OCI-LY1 (cell line): ENCODE results near the gene GPSM1.

ENCODE experiments used
- H2AFZ ChIP-seq: fragments of 200-600 bp; sonication (generic), shearing (Covaris generic); 2 replicates; pipeline ENCODE4 v1.6.0; 2014; ENCODE audit warnings: antibody characterized with exemption, mild to moderate bottlenecking, low read length
- H3F3A ChIP-seq: fragments of 200-600 bp; sonication (generic), shearing (Covaris generic); 2 replicates; pipeline ENCODE4 v1.6.0; 2014; ENCODE audit warnings: mild to moderate bottlenecking, antibody characterized with exemption, low read length, moderate library complexity; ENCODE audit not compliant: insufficient read depth
- H3K27ac ChIP-seq: fragments of 200-600 bp; sonication (generic); 2 replicates; pipeline ENCODE4 v1.5.1; 2014; ENCODE audit warnings: low read length, mixed run types, mild to moderate bottlenecking, low read depth; ENCODE audit not compliant: poor library complexity, severe bottlenecking
- H3K27me3 ChIP-seq: fragments of 200-600 bp; sonication (generic); 2 replicates; pipeline ENCODE4 v1.6.0; 2014; ENCODE audit warnings: antibody characterized with exemption, mild to moderate bottlenecking, low read length, moderate library complexity; ENCODE audit not compliant: insufficient read depth
- H3K36me3 ChIP-seq: fragments of 200-600 bp; sonication (generic); 2 replicates; pipeline ENCODE4 v1.6.1; 2014; ENCODE audit warnings: mild to moderate bottlenecking, antibody characterized with exemption, low read length, moderate library complexity, mixed read lengths; ENCODE audit not compliant: insufficient read depth
- H3K4me1 ChIP-seq: fragments of 200-600 bp; sonication (generic); 2 replicates; pipeline ENCODE4 v1.5.1; 2014; ENCODE audit warnings: mild to moderate bottlenecking, low read length, moderate library complexity; ENCODE audit not compliant: insufficient read depth, severe bottlenecking
- H3K4me2 ChIP-seq: fragments of 200-600 bp; sonication (generic), shearing (Covaris generic); 2 replicates; pipeline ENCODE4 v1.6.1; 2014; ENCODE audit warnings: low read length
- H3K4me3 ChIP-seq: fragments of 200-600 bp; sonication (generic); 2 replicates; pipeline ENCODE4 v1.5.1; 2014; ENCODE audit warnings: low read length, low read depth, mild to moderate bottlenecking, mixed read lengths; ENCODE audit not compliant: poor library complexity, severe bottlenecking
- H3K79me2 ChIP-seq: fragments of 200-600 bp; shearing (Covaris generic); 2 replicates; pipeline ENCODE4 v1.6.1; 2016; ENCODE audit warnings: mixed run types, low read length, mixed read lengths; ENCODE audit not compliant: insufficient read depth
- H3K9ac ChIP-seq: fragments of 200-600 bp; sonication (generic), shearing (Covaris generic); 2 replicates; pipeline ENCODE4 v1.6.1; 2014; ENCODE audit warnings: mild to moderate bottlenecking, low read length, mixed read lengths
- H3K9me2 ChIP-seq: fragments of 200-600 bp; sonication (generic), shearing (Covaris generic); 2 replicates; pipeline ENCODE4 v1.6.1; 2014; ENCODE audit warnings: low read depth, mild to moderate bottlenecking, low read length, mixed read lengths
- H3K9me3 ChIP-seq: fragments of 200-600 bp; shearing (Covaris generic); 2 replicates; pipeline ENCODE4 v1.6.1; 2014; ENCODE audit warnings: low read length, mixed read lengths
- H4K20me1 ChIP-seq: fragments of 200-600 bp; sonication (generic), shearing (Covaris generic); 2 replicates; pipeline ENCODE4 v1.6.0; 2016; ENCODE audit warnings: mild to moderate bottlenecking, low read length; ENCODE audit not compliant: insufficient read depth
- EZH2 ChIP-seq: fragments of 200-600 bp; sonication (generic), shearing (Covaris generic); IDR thresholded peaks from 2 replicates; pipeline ENCODE4 v1.8.0; 2017; ENCODE audit warnings: borderline replicate concordance, mixed run types, mild to moderate bottlenecking, antibody characterized with exemption, low read length, moderate library complexity, mixed read lengths
- TF ChIP-seq, protein P1 (sequence below): fragments of 200-600 bp; sonication (generic), shearing (Covaris generic); IDR thresholded peaks from 2 replicates; pipeline ENCODE4 v1.5.1; 2017; ENCODE audit warnings: mild to moderate bottlenecking, antibody characterized with exemption, low read length, moderate library complexity, mixed read lengths

The GPSM1 gene

DNA sequence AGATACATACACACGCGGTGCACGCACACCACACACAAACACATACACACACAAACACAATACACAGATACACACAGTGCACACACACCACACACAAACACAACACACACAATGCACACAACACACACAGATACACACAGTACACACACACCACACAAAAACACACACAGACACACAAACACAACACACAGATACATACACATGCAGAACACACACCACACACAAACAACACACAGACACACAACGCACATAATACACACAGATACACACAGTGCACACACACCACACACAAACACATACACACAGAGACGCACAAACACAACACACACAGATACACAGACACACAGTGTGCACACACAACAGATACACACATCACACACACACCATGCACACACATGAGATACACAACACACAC, 17.5 kb upstream of the GPSM1 start:
- no peaks in the 10 kb centered on the region for H4K20me1 ChIP-seq
- no peak overlapping the region for H2AFZ ChIP-seq
- H3F3A ChIP-seq: no peaks in the 10 kb centered on the region
- H3K27me3 ChIP-seq: peaks cover 10% of the 10 kb centered on the region; the same call in 1 of the 2 replicates
- no peak overlapping the region for H3K27ac ChIP-seq
- H3K79me2 ChIP-seq: no peaks in the 10 kb centered on the region
- H3K4me2 ChIP-seq: no peak overlapping the region
- TF ChIP-seq, protein P1, sequence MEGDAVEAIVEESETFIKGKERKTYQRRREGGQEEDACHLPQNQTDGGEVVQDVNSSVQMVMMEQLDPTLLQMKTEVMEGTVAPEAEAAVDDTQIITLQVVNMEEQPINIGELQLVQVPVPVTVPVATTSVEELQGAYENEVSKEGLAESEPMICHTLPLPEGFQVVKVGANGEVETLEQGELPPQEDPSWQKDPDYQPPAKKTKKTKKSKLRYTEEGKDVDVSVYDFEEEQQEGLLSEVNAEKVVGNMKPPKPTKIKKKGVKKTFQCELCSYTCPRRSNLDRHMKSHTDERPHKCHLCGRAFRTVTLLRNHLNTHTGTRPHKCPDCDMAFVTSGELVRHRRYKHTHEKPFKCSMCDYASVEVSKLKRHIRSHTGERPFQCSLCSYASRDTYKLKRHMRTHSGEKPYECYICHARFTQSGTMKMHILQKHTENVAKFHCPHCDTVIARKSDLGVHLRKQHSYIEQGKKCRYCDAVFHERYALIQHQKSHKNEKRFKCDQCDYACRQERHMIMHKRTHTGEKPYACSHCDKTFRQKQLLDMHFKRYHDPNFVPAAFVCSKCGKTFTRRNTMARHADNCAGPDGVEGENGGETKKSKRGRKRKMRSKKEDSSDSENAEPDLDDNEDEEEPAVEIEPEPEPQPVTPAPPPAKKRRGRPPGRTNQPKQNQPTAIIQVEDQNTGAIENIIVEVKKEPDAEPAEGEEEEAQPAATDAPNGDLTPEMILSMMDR: no peak
- no peaks in the 10 kb centered on the region for H3K9me2 ChIP-seq
- peaks cover 4% of the 10 kb centered on the region for H3K9me3 ChIP-seq
- H3K4me3 ChIP-seq: no peak overlapping the region
- no peaks in the 10 kb centered on the region for H3K4me1 ChIP-seq
- no peak overlapping the region for H3K9ac ChIP-seq
- peaks cover 4% of the 10 kb centered on the region; the same call in 1 of the 2 replicates for H3K36me3 ChIP-seq

DNA sequence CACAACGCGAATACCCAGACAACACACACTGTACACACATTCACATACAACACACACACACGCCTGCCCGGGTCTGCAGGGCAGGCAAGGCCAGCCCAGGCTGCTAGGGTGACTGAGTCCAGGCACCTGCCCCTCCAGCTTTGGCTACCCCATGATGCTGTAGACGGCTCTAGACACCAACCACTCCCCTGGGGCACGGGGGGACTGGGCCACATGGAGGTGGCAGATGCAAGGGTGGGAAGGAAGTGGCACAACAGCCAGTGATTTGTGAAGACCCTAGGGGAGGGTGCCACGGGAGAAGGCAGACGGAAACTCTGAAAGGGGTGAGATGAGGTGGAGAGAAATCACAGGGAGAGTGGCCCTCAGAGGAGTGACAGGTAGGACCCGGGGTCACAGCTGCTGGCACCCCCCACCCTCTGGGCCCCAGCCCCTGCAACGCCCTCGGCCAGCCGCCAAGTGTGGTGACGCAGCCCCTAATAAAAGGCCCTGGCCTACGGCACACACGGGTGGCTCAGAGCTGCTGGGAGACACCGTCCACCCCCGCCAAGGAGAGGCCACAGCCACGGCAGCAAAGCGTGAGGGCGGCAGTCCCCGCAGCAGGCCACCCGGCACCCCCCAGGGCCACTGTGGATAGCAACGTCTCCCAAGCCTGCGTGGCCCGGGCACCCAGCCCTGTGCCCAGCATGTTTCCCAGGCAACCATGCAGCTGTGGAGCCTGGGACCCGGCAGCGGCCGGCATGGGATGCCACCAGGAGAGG, 16.9 kb upstream of the GPSM1 start:
- Histone ChIP-seq H3K4me3 (no peak overlapping the region), H3K9me2 (no peaks in the 10 kb centered on the region), H2AFZ (no peak overlapping the region), H3K4me1 (no peaks in the 10 kb centered on the region), H3K36me3 (peaks cover 9% of the 10 kb centered on the region; the same call in 1 of the 2 replicates), H3K9me3 (peaks cover 8% of the 10 kb centered on the region), H3K27ac (no peak overlapping the region), H3K4me2 (no peak overlapping the region), H3K27me3 (peaks cover 16% of the 10 kb centered on the region; the same call in 1 of the 2 replicates), H3K79me2 (no peaks in the 10 kb centered on the region), H3K9ac (no peak overlapping the region), H4K20me1 (no peaks in the 10 kb centered on the region), H3F3A (no peaks in the 10 kb centered on the region)
- no peak for TF ChIP-seq EZH2
- TF ChIP-seq, protein P1: no peak

DNA sequence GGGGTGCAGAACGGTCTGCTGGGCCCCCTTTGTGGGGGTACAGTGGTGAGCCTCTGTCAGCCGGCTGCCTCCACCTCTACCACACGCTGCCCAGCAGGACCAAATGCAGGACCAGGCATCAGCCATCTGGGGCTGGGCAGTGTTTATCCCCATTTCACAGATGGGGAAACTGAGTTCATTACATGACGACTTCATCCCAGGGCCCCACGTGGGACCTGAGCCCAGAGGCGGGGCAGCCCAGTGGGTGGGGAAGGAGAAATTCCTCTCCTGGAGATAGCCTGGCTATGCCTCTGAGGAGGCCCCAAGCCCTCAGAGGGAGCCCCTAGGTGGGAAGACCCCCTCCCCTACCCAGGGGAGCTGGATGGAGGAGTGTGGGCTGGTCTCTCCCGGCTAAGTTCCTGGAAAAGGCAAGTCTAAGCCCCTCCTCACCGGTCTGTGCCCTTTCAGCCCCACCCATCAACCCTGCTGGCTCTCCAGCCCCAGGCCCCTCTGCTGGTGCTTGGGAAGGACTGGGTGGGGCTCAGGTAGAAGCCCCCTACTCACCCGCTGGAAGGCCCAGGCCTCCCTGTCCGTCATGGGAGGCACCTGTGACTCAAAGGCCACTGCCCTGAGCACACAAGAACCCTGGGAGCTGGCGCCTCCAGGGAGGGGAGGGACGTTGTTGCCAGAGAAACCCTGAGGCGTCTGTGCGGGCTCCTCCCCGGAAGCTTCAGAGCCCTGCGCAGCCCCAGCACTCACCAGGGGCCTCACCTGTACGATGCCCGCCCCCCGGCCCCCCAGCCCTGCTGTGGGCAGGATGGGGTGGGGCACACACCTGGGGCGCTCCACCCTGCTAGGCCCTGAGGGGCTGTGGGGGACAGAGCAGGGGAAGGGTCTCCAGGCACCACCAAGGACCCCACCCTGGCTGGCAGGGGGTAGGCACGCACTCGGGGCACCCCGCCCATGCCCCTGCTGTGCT, 16.0 kb upstream of the GPSM1 start:
- H2AFZ ChIP-seq: no peak overlapping the region
- H3K36me3 ChIP-seq: peaks cover 9% of the 10 kb centered on the region; the same call in 1 of the 2 replicates
- no peak overlapping the region for H3K27ac ChIP-seq
- H3K27me3 ChIP-seq: peaks cover 25% of the 10 kb centered on the region; the same call in 1 of the 2 replicates
- no peaks in the 10 kb centered on the region for H3K79me2 ChIP-seq
- H3F3A ChIP-seq: no peaks in the 10 kb centered on the region
- no peak overlapping the region for H3K4me2 ChIP-seq
- TF ChIP-seq, protein P1: no peak
- no peak for TF ChIP-seq EZH2
- peaks cover 8% of the 10 kb centered on the region for H3K9me3 ChIP-seq
- H3K9ac ChIP-seq: no peak overlapping the region
- no peaks in the 10 kb centered on the region for H3K4me1 ChIP-seq
- H3K4me3 ChIP-seq: no peak overlapping the region
- H4K20me1 ChIP-seq: no peaks in the 10 kb centered on the region
- no peaks in the 10 kb centered on the region for H3K9me2 ChIP-seq
